ENCODE data around the gene CYP19A1.
A peak's percentile ranks its signal among the peaks of the same experiment; 100 is the strongest.

CYP19A1 gene

GRCh38 chr15:51380999-51381806, 42.8 kb upstream of the CYP19A1 start:
- peak; percentile 100 for TF ChIP-seq CTCF (IDR thresholded peaks at IDR 0.05; ENCODE audit: control insufficient read depth, extremely low read depth, insufficient read depth)
- no peak overlapping the region for H3K4me3 ChIP-seq (ENCODE audit: low read depth, low read length)
- DNase-seq (ENCODE audit: low read depth) = peak; percentile 57

GRCh38 chr15:51379390-51379789, 41.0 kb upstream of the CYP19A1 start:
- TF ChIP-seq CTCF (IDR thresholded peaks at IDR 0.05; ENCODE audit: control insufficient read depth, extremely low read depth, insufficient read depth) = no peak
- H3K4me3 ChIP-seq (ENCODE audit: low read depth, low read length) = no peak overlapping the region
- no peak for DNase-seq (ENCODE audit: low read depth)

- no peak for DNase-seq (ENCODE audit: low read depth)
- H3K4me3 ChIP-seq (ENCODE audit: low read depth, low read length) = no peak overlapping the region
- TF ChIP-seq CTCF (IDR thresholded peaks at IDR 0.05; ENCODE audit: control insufficient read depth, extremely low read depth, insufficient read depth) = no peak
Measured at GRCh38 chr15:51378406-51378805, 40.0 kb upstream of the CYP19A1 start.

GRCh38 chr15:51377038-51377786, 38.8 kb upstream of the CYP19A1 start:
- H3K4me3 ChIP-seq (ENCODE audit: low read depth, low read length) = no peak overlapping the region
- DNase-seq (ENCODE audit: low read depth) = no peak
- no peak for TF ChIP-seq CTCF (IDR thresholded peaks at IDR 0.05; ENCODE audit: control insufficient read depth, extremely low read depth, insufficient read depth)

GRCh38 chr15:51375966-51376640, 37.7 kb upstream of the CYP19A1 start:
- no peak for TF ChIP-seq CTCF (IDR thresholded peaks at IDR 0.05; ENCODE audit: control insufficient read depth, extremely low read depth, insufficient read depth)
- no peak overlapping the region for H3K4me3 ChIP-seq (ENCODE audit: low read depth, low read length)
- no peak for DNase-seq (ENCODE audit: low read depth)

- TF ChIP-seq CTCF (IDR thresholded peaks at IDR 0.05; ENCODE audit: control insufficient read depth, extremely low read depth, insufficient read depth) = no peak
- H3K4me3 ChIP-seq (ENCODE audit: low read depth, low read length) = no peak overlapping the region
- no peak for DNase-seq (ENCODE audit: low read depth)
Measured at GRCh38 chr15:51374131-51374530, 35.7 kb upstream of the CYP19A1 start.

Measured in LNCaP clone FGC (cell line).